GM18508 (cell line): ENCODE data around the gene NOTCH2.
"Not testable (repeated sequence)": the region's sequence is repeated elsewhere in the genome, so short reads cannot be mapped to it uniquely, and the experiment has no call there.

Experiments
- ATAC-seq: cut with Tn5 transposase; IDR thresholded peaks from one replicate; pipeline ENCODE4 v1.9.1; 2021; ENCODE audit warnings: moderate number of reproducible peaks; ENCODE audit not compliant: insufficient read depth, unreplicated experiment

NOTCH2 gene

GRCh38 chr1:119977113-119977736, 92.2 kb downstream of the NOTCH2 start:
- not testable (repeated sequence) for ATAC-seq

- ATAC-seq: not testable (repeated sequence)
These were observed 93.7 kb downstream of the NOTCH2 start for GRCh38 chr1:119975582-119976254.

- no peak for ATAC-seq
These were observed 94.5 kb downstream of the NOTCH2 start for GRCh38 chr1:119975006-119975405.

GRCh38 chr1:119974013-119974412, 95.4 kb downstream of the NOTCH2 start:
- ATAC-seq: no peak

- no peak for ATAC-seq
These were observed 97.5 kb downstream of the NOTCH2 start for GRCh38 chr1:119971710-119972570.

- ATAC-seq: no peak
These were observed 100.9 kb downstream of the NOTCH2 start for GRCh38 chr1:119968601-119969000.

- ATAC-seq: peak; percentile 81
These were observed 101.4 kb downstream of the NOTCH2 start for GRCh38 chr1:119968068-119968492.

- ATAC-seq: no peak
These were observed 102.8 kb downstream of the NOTCH2 start for GRCh38 chr1:119966681-119967080.

- ATAC-seq: no peak
These were observed 103.4 kb downstream of the NOTCH2 start for GRCh38 chr1:119966020-119966419.

- ATAC-seq: no peak
These were observed 104.6 kb downstream of the NOTCH2 start for GRCh38 chr1:119964673-119965363.

- no peak for ATAC-seq
These were observed 107.0 kb downstream of the NOTCH2 start for GRCh38 chr1:119962296-119962968.

GRCh38 chr1:119960501-119960900, 109.0 kb downstream of the NOTCH2 start:
- no peak for ATAC-seq

GRCh38 chr1:119959268-119960220, 109.9 kb downstream of the NOTCH2 start:
- ATAC-seq: no peak

- ATAC-seq: no peak
These were observed 111.2 kb downstream of the NOTCH2 start for GRCh38 chr1:119958223-119958622.

GRCh38 chr1:119956306-119956705, 113.2 kb downstream of the NOTCH2 start:
- no peak for ATAC-seq

- no peak for ATAC-seq
These were observed 114.7 kb downstream of the NOTCH2 start for GRCh38 chr1:119954476-119955422.

- no peak for ATAC-seq
These were observed 116.0 kb downstream of the NOTCH2 start for GRCh38 chr1:119953266-119953998.
